HG02623 (cell line): Measurements from ENCODE around the gene NDUFS7.
"Not testable (repeated sequence)": the region's sequence is repeated elsewhere in the genome, so short reads cannot be mapped to it uniquely, and the experiment has no call there.

ENCODE experiments used
- ATAC-seq: cut with Tn5 transposase; IDR thresholded peaks from one replicate; pipeline ENCODE4 v1.9.1; 2021; ENCODE audit warnings: moderate library complexity; ENCODE audit not compliant: unreplicated experiment

Gene NDUFS7

GRCh38 chr19:1416014-1416841 is 32.5 kb downstream of the NDUFS7 start:
- no peak for ATAC-seq

GRCh38 chr19:1417145-1417544 is 33.4 kb downstream of the NDUFS7 start:
- no peak for ATAC-seq

- ATAC-seq: no peak
These were observed 34.2 kb downstream of the NDUFS7 start for GRCh38 chr19:1417681-1418495.

- no peak for ATAC-seq
These were observed 34.7 kb downstream of the NDUFS7 start for GRCh38 chr19:1418496-1418775.

GRCh38 chr19:1418951-1419738 is 35.4 kb downstream of the NDUFS7 start:
- ATAC-seq: no peak

DNA sequence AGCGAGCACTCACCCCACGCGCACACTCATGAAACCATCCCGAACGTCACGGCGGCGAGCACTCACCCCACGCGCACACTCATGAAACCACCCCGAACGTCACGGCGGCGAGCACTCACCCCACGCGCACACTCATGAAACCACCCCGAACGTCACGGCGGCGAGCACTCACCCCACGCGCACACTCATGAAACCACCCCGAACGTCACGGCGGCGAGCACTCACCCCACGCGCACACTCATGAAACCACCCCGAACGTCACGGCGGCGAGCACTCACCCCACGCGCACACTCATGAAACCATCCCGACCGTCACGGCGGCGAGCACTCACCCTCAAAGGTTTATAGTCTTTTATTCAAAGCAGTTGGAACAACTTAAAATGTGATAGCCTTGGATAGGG is 36.4 kb downstream of the NDUFS7 start:
- ATAC-seq: not testable (repeated sequence)

DNA sequence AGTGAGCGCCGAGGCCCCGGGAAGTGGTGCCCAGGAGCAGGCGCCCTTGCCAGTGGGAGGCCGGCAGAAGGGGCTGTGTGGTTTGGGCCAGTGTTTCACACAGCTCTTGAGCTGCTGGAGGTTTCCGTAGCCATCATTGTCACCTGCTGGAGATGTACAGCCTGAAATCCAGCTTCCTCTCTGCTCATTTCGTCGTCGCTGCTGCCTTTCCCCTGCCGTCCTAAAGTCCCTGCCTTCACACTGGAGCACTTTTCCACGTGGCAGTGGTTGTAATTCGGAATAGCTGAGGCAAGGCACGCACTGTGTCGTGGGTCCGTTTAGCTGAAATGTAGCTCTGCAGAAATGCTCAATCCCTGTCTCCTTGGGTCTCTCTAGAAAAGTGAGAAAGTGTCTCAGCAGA is 36.9 kb downstream of the NDUFS7 start:
- no peak for ATAC-seq

DNA sequence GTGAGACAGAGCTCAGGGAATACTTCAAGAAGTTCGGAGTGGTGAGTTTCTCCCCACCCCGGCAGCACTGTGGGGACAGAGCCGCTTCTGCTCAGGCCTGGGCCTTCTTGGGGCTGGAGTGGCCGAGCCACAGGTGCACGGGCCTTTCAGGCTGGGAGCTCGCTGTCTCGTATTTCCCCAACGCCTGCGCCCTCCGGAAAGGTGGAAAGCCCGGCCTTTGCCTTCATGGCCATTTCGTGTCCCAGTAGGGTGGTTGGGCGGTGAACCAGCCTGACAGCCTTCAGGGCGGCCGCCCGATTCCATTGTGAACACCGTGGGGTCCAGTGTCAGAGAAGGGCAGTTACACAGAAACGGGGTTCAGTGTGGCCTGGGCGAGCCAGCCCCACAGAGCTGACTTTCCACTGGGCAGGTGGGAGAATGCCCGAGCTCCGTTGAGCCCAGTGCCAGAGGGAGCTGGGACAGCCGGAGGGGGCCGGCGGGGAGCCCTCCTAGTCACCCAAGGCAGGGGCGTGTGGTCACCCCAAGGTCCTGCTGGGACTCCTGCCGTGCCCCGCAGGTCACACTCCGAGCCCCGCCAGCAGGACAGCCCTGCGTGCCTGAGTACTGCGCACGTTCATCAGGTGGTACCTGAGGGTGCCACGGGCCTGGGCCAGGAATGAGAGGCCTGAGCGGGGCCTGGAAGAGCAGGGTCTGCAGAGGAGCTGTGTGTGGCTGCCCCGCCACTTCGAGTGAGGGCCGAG is 37.7 kb downstream of the NDUFS7 start:
- ATAC-seq: no peak

DNA sequence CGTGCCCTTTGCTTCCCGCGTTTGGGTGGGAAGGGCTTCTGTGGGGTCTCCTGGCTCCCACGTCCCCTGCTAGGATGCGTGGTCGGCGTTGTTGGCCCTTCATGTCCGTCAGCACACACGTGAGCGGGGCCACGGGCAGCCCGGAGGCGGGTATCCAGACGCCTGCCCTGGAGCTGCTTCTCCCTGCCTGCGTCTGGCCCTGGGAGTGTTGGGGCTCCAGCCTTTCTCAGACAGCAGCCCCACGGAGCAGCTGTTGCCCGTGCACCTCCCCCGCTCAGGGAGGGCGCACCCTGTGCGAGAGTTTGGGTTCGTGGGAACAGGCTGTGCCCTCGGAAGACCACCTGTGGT is 38.2 kb downstream of the NDUFS7 start:
- ATAC-seq: no peak

GRCh38 chr19:1422360-1422759 is 38.7 kb downstream of the NDUFS7 start:
- ATAC-seq: no peak

DNA sequence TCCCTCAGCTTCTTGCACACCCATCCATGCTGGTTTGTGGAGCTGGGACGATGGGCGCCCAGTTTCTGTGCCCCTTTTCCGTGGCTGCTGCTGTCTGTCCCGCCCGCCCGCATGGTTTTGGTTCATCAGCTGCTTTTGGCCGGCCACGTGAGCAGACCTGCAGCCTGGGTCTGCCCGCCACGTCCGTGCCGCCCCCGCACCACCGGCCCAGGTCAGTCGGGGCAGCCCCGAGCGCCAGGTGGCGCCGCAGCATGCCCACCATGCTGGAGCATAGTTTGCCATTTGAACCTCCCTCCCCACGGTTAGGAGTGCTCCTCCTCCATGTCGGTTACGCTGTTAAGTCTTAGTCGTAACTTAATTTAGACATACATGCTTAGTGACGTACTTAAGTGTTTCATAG is 39.2 kb downstream of the NDUFS7 start:
- no peak for ATAC-seq

GRCh38 chr19:1423436-1424191 is 39.9 kb downstream of the NDUFS7 start:
- ATAC-seq: no peak

DNA sequence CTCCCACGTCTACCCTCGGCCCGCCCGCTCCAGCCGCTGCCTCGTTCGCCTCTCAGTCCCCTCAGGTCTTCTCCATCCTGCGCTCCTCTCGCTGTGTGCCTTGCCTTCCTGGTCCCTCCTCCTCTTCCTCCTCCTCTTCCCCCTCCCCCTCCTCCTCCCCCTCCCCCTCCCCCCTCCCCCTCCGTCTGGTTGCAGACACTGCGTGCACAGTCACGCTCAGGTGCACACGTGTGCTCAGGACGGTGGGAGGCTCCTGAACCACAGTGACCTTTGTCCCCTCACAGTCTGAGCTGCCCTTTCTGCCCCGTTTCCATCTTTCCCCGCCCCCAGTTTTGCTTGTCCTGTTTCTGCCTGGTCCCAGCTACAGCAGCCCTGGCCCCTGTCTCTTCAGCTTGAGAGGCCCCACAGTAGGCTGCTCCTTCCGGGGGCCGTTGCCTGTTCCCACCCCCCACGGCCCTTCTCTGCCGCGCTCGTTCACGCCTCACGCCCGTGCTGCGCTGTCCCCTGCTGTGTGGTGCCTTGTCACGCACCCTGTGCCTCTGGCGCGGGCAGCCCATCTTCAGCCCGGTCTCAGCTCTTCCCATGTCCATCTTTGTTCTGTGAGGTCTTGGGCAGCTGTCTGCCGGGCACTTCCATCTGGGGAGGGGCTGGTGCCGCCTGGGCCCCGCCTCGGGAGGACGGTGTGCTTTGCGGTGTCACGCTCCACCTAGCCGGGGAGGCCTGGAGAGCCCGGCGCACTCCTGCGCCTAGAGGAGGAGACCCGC is 40.7 kb downstream of the NDUFS7 start:
- no peak for ATAC-seq

- no peak for ATAC-seq
These were observed 41.6 kb downstream of the NDUFS7 start for GRCh38 chr19:1425102-1425837.

DNA sequence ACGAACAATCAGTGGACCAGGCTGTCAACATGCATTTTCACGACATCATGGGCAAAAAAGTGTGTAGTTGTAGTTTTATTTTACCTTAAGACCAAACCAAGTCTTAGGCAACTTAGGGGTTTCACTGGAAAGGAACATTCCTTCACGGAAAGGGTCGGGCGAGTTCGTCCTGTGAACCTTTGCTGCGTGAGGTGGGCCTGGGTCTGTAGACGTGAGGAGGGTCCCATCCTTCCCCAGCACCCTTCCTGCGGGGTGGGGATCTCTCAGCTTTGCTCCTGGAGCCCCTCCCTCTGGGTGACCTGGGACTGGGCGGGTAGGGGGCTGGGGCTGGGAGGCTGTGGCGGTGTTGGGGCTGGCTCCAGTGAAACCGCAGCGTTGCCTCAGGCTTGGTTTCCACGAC is 42.2 kb downstream of the NDUFS7 start:
- ATAC-seq: no peak

DNA sequence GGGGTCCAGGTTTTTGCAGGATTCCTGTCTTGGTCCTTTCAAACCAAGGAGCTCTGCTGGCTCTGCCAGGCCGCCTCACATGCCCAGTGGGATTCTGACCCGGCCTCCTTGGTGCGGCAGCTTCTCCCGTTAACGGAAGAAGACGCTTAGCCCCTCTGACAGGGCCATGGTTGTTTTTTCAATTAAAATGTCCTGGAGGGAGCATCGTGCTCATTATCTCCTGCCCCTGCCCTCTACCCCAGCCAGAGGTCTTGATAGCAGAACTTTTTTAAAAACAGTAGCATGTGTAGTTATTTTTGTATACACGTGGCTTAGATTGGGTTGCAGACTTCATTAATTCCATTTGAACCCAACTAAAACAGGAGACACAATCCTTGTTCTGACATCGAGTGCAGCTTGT is 43.0 kb downstream of the NDUFS7 start:
- no peak for ATAC-seq

DNA sequence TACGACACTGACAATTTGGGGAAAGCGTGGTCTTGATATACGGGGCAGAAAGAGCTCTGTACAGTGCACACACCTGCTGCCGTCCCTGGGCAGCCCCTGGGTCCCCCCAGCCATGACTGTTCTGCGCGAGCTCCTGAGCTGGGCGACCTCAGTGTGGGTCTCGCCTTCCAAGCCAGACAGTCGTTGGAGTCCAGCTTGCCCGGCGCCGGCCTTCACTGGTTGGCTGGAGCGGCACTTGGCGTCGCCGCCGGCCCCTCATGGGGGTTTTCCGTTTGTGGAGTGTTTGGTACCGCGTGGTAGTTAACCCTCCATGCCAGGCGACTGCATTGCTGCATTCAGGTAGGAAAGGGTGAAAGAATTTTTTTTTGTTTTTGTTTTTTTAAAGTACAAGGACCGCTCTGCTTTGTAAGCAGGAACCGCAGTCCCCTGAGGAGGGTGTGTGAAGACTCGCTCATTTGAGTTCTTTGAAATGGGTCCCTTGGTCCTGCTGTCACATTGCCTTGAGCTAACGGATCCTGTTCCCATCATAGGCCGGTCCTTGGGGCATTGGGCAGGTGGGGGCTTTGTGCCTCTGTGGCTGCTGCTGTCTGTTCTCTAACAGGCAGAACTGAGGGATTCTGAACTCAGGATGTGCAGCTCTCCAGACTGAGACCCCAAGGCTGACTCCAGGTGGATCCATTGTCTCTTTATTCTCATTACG is 43.7 kb downstream of the NDUFS7 start:
- no peak for ATAC-seq

- ATAC-seq: no peak
These were observed 45.2 kb downstream of the NDUFS7 start for GRCh38 chr19:1428738-1429391.
